NCI-H2196 treated with DMSO at 0.1 percent for 48 hours (cell line): Measurements from ENCODE around the gene AGPAT4.

Source experiments
- DNase-seq: peaks from one replicate; lab custom pipeline; 2025; ENCODE audit not compliant: unreplicated experiment; lab: John Stamatoyannopoulos, UW

The AGPAT4 gene

DNA sequence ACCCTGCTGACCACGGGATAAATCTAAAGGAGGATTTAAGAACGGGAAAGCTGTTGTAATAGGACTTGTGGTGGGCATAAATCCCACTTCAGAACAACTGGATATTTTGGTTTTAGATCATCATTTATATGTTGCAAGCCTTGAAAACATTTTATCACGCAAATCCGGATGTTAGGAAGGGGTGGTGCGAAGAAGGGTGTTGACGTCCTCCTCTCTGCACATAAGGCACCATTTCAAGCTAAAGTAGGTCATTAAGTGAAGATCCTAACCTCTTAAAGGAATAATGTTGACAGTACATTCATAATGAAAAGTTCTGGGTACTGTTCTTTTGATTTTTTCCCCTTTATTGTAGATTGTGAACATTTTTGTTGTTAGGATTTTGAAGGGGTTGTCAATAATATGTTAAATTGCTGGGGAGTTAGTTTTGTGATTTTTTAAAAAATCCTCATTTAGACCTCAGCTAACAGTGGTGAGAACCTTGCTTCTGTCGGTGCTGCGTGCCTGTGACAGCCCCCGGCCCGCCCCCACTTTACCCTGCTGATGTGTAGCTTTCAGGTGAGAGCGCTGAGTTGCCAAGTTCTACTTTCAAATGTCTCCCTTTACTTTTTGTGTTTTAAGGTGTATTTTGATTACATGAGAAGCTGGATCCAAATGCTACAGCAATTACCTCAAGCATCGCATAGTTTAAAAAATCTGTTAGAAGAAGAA, 193.4 kb downstream of the AGPAT4 start:
- DNase-seq: no peak
